NCI-H524 (cell line): ENCODE results near the gene TST.
"Not testable (repeated sequence)": the region's sequence is repeated elsewhere in the genome, so short reads cannot be mapped to it uniquely, and the experiment has no call there.

ENCODE experiments used
- DNase-seq, 2 experiments: peaks; one replicate each; lab custom pipeline; 2025; lab: John Stamatoyannopoulos, UW

TST gene

DNA sequence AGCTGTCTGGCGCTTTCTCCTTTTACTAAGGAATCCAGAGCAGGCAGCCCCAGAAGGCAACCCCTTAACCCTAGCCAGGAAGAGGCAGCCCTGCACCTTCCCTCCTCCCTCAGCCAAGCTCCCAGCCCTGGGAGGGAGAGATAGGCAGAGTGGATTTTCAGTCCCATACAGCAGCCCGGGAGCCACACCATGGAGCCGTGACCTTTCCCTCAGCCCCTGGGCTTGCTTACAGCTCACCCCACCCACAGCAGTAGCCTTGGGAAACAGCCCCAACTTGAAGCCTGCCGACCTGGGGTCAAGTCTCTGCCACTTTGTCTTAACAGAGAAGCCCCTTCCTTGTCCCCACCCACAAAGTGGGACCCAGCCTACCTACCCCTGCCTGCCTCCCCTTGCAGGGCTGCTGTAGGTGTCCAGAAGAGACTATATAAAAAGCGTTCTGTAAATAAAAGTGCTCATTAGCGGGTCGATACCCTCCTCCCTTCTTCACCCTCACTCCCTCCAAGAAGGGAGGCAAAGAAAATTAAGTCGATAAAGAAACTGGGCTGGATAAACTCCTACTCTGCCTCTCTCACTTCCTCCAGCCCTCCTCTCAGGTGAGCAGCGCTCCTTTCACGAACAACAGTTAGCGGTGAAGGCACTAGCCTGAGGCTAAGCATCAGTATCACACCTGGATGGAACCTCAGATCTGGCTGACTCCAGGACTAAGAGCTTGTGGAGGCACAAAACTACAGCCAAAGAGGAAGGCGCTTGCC, 4.2 kb downstream of the TST start:
- DNase-seq: no peak

GRCh38 chr22:37014415-37014806, 4.8 kb downstream of the TST start:
- no peak for DNase-seq

DNA sequence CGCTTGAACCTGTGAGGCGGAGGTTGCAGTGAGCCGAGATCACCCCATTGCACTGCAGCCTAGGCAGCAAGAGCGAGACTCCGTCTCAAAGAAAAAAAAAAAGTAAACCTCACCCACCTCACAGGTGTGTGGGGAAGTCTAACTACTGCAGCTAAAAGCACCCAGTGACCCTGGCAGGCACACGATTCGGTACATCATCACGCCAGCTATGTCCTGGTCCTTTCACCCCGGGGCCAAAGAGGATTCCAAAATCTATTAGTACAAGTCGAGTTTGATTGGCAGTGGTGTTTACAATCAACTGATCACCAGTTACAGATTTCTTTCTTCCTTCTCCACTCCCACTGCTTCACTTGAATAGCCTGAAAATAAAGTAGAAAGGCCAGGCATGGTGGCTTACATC, 6.3 kb downstream of the TST start:
- no peak for DNase-seq

DNA sequence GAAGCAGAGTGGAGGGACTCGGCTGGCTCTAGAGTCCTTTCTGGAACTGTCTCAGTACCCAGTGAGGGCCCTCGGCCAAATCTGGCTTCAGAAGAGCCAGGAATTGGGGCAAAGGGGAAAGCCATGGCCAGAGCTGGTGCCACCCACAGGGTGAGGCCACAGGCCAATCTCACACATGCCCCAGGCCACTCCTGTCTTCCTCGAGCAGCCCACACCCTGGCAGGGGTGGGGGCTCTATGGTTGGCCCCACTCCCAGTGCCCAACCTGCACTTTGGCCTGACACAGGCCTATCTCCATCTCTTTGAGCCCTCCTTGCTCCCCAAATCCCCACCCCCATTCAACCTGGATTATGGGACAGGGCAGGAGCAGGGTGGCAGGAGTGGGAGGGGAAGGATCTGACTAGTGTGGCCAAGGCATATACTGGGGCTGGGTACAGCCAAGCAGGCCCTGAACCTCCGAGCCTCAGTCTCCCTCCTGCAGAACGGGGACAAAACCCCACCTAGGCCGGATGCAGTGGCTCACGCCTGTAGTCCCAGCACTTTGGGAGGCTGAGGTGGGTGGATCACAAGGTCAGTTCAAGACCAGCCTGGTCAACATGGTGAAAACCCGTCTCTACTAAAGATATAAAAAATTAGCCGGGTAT, 6.9 kb downstream of the TST start:
- DNase-seq: no peak

DNA sequence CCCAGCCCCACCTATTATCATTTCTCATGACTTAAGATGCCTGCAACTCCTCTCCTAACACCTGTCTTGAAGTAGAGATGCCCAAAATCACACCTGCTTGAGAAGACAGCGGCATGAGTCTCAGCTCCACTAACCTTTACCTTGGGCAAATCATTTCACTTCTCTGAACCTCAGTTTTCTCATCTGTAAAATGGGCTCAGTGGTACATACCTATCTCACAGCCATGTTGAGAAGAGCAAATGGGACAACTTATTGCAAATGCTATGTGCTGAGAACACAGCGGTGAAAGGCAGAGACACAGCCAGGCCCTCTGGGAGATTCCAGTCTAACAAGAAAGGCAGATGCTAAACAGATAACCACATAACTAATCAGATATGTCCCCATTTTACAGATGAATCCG, 7.8 kb downstream of the TST start:
- DNase-seq: no peak

DNA sequence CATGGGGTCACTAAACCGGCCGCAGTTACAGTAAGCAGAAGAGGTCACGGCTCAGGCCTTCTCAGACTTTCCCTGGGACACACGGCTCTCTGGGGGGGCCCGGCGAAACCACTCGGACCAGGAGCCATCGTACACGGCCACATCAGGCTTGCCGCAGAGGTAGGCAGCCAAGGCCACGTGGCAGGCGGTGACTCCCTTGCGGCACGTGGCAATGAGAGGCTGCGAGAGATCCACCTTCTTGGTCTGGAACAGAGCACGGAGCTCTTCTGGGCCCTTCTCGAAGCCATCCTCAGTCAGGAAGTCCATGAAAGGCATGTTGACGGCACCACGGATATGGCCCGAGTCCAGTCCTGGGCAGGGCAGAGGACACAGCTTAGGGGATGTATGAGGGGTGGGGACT, 8.3 kb downstream of the TST start:
- no peak for DNase-seq

DNA sequence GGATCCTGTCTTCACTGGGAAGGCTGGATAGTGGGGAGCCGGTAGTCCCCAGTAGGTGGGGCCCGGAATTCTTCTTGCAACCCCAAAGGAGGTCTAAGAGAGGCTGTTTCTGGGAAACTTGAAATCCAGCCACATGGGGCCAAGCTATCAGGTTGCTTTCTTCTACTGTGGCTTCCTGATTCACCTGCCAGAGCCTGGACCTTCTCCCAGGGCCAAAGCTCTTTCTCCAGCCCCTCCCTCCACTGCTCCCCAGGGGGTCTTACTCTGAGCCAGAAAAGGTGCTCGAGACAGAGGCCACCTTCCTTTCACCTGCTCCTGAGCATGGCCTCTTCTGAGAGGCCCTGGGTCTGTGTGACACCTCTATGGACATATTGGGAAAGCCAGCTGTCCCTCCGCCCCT, 9.1 kb downstream of the TST start:
- no peak for DNase-seq

DNA sequence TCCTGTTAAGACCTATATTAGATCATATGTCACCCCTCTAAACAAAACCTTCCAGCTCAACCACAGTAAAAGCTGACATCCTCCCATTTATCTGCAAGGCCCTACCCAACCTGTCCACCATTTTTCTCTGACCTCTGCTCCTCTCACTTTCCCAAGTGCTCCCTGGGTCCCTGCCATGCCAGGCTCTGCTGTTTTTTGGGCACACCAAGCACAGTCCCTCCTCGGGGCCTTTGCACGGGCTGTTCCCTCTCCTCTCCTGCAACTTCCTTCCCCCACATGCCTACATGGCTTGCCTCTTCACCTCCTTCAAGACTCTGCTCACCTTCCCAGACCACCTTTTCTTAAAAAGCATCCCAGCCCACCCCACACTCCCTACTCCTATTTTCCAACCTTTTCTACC, 9.8 kb downstream of the TST start:
- no peak for DNase-seq

- no peak for DNase-seq
Observed at GRCh38 chr22:37008365-37008764, 10.9 kb downstream of the TST start.

DNA sequence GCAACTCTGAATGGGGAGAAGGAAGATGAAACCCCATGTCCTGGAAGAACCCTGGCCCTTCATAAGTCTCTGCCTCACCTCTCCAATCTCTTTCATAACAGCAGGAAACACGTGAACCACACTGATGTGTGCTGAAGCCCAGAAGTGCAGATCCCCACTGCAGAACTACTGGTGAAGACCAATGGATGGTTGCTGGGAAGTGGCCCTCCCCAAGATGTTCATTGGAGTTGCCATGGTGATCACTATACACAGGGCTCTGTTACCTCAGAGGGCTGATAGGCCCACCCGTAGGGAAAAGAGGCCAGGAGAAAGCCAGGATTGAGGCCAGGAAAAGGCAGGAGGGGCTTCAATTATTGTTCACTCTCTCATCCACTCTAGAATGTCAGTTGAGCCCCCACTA, 11.6 kb downstream of the TST start:
- DNase-seq: no peak

- no peak for DNase-seq
Observed at GRCh38 chr22:37002633-37003032, 16.6 kb downstream of the TST start.

DNA sequence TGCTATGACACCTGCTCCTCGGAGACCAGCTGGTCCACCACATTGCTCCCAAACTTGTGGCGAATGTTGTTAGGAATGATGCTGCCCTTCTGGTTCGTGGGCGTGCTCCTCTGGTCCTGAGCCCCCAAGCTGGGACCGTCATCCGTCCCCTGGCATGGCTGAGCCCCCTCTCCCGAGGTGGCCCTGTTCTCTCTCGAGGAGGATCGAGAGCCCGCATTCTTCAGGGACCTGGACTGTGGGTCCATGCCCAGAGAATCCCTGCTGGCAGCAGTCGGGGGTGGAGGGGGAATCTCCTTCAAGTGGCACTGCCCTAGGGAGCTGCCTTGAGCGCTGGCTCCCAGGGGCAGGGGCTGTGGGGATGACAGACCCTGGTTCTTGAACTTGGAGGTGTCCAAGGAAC, 17.4 kb downstream of the TST start:
- peak; percentile 46 to 71 for DNase-seq

- no peak for DNase-seq
Observed at GRCh38 chr22:37000676-37001534, 18.3 kb downstream of the TST start.

DNA sequence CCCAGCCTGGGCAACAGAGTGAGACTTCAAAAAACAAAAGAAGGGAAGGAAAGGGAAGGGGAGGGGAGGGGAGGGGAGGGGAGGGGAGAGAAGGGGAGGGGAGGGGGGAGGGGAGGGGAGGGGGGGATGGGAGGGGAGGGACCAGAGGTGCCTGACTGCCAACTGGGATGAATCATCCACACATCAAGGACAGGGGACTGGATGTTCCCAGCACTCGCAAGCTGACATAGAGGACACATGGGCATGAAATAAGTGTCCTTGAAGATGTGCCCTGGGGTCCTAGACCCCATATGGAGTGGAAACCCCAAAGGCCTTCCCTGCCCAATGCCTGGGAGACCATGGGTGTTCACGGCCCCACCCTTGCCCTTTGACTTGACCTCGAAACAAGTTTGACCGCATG, 19.8 kb downstream of the TST start:
- no peak for DNase-seq

DNA sequence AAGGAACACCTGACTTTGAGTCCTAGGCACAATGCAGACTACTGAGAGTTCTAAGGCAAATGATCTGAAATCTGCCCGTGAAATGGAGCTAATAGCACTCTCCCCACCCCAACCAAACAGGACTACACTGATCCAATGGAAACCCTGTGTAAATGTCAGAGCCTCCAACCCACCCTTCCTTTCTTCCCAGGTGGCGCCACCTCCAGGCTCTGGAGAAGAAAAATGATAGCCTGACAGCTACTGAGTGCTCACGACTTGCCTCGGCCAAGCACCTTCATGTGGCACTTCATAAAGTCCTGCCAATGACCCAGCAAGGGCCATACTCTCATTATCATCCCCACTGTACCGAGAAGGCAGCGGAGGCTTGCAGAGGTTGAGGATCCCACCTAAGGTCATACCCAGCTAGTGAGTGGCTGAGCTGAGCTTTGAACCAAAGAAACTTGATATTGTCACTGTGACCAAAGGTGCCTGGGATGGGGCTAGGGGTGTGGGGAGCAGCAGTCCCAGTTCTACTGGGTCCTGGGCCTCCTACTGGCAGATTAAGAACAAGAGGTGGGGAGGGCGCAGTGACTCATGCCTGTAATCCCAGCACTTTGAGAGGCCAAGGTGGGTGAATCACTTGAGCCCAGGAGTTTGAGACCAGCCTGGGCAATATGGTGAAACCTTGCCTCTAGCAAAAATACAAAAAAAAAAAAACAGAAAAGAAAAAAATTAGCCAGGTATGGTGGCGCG, 20.5 kb downstream of the TST start:
- DNase-seq: no peak

DNA sequence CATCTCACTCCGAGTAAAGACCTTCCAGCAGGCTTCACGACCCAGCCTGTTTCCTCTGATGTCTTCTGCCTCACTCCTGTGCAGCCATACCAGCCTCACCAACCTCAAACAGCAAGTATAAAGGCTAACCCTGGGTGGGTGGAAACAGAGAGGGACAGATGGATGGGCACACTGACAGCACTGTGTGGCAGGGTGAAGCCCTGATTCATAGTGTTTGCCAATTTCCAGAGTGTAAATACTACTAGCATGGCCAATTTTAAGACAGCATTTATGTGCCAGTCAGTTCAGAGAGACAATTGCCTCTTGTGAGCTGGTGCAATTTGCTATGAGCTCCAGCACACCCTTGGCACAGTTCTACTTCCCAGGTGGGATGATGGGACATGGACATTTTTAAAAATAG, 21.5 kb downstream of the TST start:
- no peak for DNase-seq

GRCh38 chr22:36991206-36991605, 28.0 kb downstream of the TST start:
- DNase-seq: no peak

DNA sequence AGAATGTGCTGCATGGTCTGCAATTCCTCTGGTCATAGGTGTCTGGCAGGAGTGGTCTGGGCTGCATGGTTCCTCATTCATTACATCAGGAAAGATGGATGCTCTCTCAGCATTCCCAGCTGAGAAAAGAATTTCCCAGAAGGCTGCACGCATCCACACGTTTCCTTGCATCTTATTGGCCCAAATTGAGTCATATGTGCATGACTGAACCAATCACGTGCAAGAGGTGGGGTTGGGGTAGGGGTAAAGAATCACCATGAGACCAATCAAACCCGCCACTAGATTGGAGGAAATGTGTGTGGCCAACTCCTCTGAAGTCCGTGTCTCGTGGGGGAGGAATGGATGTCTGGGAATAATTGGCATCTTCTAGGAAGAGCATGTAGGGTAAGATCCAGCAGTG, 28.8 kb downstream of the TST start:
- DNase-seq: no peak

- DNase-seq: not testable (repeated sequence)
Observed at GRCh38 chr22:36989012-36989411, 30.2 kb downstream of the TST start.

GRCh38 chr22:36988075-36988832, 31.0 kb downstream of the TST start:
- no peak for DNase-seq

DNA sequence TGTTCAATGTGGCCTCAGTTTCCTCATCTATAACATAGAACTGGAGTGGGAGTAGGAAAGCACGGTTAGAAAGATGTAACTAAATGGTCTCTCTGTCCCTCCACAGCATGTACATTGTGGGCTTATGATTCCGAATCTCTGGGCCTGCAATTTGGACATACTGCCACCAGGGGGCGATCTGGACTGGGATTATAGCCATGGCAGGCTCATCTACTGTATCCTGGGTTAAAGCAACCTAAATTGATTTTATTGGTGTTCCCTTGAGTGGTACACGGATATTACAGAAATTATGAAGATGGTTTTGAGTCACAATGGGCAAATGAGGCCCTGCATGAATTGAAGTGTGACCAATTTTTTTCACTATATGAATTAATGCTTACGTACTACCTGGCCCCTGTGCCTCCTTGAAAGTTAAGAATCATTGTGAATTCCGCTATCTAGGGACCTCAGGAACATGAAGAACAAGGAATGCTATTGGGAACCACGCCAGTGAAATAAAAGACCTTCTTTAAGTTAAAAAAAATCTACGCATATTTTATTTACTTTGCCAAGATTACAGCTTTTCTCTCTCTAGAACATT, 32.9 kb downstream of the TST start:
- DNase-seq: peak in 1 of 2 experiments; percentile 11
